Kidney epithelial cell (primary cell): ENCODE data around the gene PIBF1. TPM values are rescaled to one million over a fixed set of nuclear protein-coding genes. Genes with fewer than 3 reads are reported as not detected.
"Not testable (repeated sequence)": the region's sequence is repeated elsewhere in the genome, so short reads cannot be mapped to it uniquely, and the experiment has no call there.

Source experiments
- DNase-seq: peaks from one replicate; pipeline ENCODE4 v3.0.0-alpha.2; 2010; ENCODE audit warnings: low read depth
- H3K27me3 ChIP-seq: 2 replicates; pipeline ENCODE4 v1.6.0; 2011; ENCODE audit warnings: low read length; ENCODE audit not compliant: control insufficient read depth, insufficient read depth
- H3K36me3 ChIP-seq: 2 replicates; pipeline ENCODE4 v1.5.1; 2011; ENCODE audit warnings: low read length; ENCODE audit not compliant: control insufficient read depth, insufficient read depth
- H3K4me3 ChIP-seq: 2 replicates; pipeline ENCODE4 v1.5.1; 2011; ENCODE audit warnings: low read depth, mild to moderate bottlenecking, control low read depth, low read length
- total RNA-seq: library from RNA; depleted of rRNA; stranded (reverse); fragments of >200 nt; gene quantifications from 2 replicates; pipeline ENCODE4 v1.2.3, GENCODE V29; 2015
- TF ChIP-seq, protein P1 (sequence below): IDR thresholded peaks from 2 replicates; pipeline ENCODE4 v1.5.1; 2011; ENCODE audit warnings: mild to moderate bottlenecking, moderate library complexity, low read length, control low read depth, inconsistent platforms; ENCODE audit not compliant: insufficient read depth, poor library complexity, severe bottlenecking

Gene PIBF1
- total RNA-seq, 1 donor from 2014 or later = 17.0 TPM

DNA sequence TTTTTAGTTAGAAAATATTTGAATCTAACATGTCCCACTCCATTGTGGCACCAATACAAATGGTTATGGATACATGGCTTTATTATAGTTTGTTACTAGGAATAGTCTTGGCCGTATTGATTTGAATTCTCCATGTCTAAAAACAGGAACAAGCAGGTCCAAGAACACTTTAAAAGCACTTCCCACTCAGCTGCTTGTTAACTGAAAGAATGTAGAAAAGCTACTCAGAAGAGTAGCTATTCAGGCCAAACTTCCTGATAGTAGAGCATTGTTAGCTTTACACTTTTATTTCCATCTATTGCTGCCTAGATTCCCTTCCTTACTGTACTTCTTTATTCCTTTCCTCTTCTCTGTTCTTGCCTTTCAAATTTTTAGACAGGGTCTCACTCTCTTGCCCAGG lies 6.9 kb downstream of the PIBF1 start:
- H3K36me3 ChIP-seq = peaks cover 1% of the 10 kb centered on the region
- H3K27me3 ChIP-seq = no peaks in the 10 kb centered on the region
- H3K4me3 ChIP-seq = no peak overlapping the region
- TF ChIP-seq, protein P1, sequence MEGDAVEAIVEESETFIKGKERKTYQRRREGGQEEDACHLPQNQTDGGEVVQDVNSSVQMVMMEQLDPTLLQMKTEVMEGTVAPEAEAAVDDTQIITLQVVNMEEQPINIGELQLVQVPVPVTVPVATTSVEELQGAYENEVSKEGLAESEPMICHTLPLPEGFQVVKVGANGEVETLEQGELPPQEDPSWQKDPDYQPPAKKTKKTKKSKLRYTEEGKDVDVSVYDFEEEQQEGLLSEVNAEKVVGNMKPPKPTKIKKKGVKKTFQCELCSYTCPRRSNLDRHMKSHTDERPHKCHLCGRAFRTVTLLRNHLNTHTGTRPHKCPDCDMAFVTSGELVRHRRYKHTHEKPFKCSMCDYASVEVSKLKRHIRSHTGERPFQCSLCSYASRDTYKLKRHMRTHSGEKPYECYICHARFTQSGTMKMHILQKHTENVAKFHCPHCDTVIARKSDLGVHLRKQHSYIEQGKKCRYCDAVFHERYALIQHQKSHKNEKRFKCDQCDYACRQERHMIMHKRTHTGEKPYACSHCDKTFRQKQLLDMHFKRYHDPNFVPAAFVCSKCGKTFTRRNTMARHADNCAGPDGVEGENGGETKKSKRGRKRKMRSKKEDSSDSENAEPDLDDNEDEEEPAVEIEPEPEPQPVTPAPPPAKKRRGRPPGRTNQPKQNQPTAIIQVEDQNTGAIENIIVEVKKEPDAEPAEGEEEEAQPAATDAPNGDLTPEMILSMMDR = no peak
- DNase-seq = no peak

DNA sequence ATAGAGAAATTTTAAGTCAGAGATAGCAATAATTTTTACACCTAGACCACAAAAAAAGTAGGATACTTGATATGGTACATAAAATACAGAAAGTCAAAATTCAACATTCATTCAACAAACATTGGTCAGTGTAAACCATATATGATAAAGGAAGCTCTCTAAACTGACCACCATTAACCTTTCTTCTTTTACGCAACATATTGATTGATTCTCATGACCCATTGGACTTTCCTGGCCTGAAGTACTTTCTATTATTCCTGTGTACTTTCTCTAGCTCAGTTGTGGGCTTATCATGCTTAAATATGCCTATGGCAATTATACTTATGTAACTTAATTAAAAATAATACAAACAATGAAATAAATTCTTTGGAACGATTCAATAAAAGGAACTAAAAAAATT lies 10.7 kb downstream of the PIBF1 start:
- Histone ChIP-seq H3K27me3 (no peaks in the 10 kb centered on the region), H3K36me3 (peaks cover 1% of the 10 kb centered on the region), H3K4me3 (no peak overlapping the region)
- TF ChIP-seq, protein P1 = no peak
- DNase-seq = no peak

DNA sequence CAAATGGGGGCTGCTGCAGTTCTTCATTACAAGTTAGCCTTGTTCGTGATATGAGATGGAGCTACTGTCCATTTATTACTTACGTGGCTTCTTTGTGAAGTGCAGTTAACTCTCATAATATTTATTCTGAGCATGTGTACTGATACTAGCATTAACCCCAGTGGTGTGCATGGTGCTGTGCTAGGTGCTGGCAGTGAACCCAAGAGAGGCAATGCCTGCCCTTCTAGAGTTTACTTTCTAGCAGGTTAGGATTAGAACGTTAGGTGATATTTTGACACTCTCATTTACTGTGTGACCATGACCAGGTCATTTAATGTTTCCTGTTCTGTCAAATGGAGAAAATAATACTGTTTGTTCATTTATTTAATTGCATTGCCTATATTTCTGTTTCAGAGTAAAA lies 16.9 kb downstream of the PIBF1 start:
- no peak for DNase-seq
- TF ChIP-seq, protein P1 = no peak
- Histone ChIP-seq H3K4me3 (no peak overlapping the region), H3K36me3 (no peaks in the 10 kb centered on the region), H3K27me3 (no peaks in the 10 kb centered on the region)

DNA sequence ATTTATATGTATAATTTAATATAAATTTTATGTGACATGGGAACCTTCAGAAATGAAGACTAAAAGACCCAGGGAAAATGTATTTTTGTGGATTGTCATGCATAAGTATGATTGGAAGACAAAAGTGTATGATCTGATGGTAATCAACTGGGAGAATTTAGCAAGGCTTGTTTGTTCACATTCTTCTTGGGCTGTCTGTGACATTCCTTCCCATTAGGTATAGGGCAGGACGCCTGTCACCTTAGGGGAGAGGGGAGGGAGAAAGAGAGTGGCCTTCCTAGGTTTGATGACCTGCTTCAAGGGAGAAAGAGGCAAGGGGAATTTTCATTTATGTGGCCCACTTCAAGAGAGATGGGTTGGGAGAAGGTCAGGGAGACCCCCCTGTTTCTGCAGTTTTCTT lies 22.4 kb downstream of the PIBF1 start:
- Histone ChIP-seq H3K4me3 (no peak overlapping the region), H3K36me3 (no peaks in the 10 kb centered on the region), H3K27me3 (no peaks in the 10 kb centered on the region)
- no peak for DNase-seq
- TF ChIP-seq, protein P1 = no peak

DNA sequence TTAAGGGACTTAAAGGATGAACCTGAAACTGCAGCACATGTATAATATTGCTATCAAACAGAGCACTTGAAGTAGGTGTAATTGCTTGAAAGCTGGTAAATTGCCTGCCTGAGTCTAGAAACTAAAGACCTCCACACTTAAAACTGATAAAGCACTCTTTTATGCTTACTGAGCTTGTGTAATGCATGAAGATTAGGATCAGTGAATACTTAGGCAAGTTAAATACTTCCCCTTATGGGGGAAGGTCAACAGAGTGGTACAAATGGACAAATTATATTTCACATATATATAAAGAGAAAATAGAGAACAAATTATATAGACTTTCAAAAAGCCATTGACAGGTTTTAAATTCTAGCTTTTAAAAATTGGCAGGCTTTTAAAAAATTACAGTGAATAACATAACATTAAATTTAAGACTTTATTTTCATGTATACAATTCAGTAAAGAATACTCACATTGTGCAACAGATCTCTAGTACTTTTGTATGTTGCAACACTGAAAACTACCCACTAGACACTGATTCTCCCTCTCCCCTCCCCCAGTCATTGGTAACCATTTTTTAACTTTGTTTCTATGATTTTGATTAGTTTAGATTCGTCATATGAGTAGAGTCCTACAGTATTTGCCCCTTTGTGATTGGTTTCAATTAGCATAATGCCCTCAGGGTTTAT lies 23.9 kb downstream of the PIBF1 start:
- TF ChIP-seq, protein P1 = no peak
- no peaks in the 10 kb centered on the region for H3K36me3 ChIP-seq
- H3K27me3 ChIP-seq = no peaks in the 10 kb centered on the region
- no peak for DNase-seq
- no peak overlapping the region for H3K4me3 ChIP-seq

DNA sequence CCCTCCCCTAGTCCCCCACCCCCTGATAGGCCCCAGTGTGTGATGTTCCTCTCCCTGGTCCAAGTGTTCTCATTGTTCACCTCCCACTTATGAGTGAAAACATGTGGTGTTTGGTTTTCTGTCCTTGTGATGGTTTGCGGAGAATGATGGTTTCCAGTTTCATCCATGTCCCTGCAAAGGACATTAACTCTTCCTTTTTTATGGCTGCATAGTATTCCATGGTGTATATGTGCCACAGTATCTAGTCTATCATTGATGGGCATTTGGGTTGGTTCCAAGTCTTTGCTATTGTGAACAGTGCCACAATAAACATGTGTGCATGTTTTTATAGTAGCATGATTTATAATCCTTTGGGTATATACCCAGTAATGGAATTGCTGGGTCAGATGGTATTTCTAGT lies 24.6 kb downstream of the PIBF1 start:
- not testable (repeated sequence) for H3K4me3 ChIP-seq, DNase-seq, H3K27me3 ChIP-seq, H3K36me3 ChIP-seq
